K562 (cell line): ENCODE data around the gene ELF3. TPM values are rescaled to one million over a fixed set of nuclear protein-coding genes. Genes with fewer than 3 reads are reported as not detected.

Experiments
- GABPA ChIP-seq: fragments of 200-800 bp; sonication (Bioruptor generic); conservative IDR thresholded peaks from 2 replicates; pipeline ENCODE4 v1.6.1; 2016; ENCODE audit warnings: low read depth, missing genetic modification characterization, missing compliant biosample characterization
- GATAD2A ChIP-seq: fragments of 450-650 bp; IDR thresholded peaks from 2 replicates; pipeline ENCODE4 v1.6.1; 2017
- JUND ChIP-seq, 2 experiments: IDR thresholded peaks; 2 replicates in 1 of 2; 3 replicates in 1 of 2; pipeline ENCODE4 v1.6.1; 2011; ENCODE audit warnings: borderline replicate concordance in 2 of 2, low read depth in 2 of 2, low read length in 2 of 2, improper control_type of control experiment in 1 of 2, missing biosample characterization in 1 of 2, missing genetic modification characterization in 1 of 2, missing genetic modification reagents in 1 of 2
- KDM1A ChIP-seq, 2 experiments: fragments of 450-650 bp; IDR thresholded peaks; 2 replicates each; pipeline ENCODE4 v1.6.1; 2016; ENCODE audit warnings: mild to moderate bottlenecking in 2 of 2
- MAFG ChIP-seq: fragments of 450-650 bp; conservative IDR thresholded peaks from 2 replicates; pipeline ENCODE4 v1.6.1; 2016; ENCODE audit warnings: missing genetic modification characterization, missing compliant biosample characterization
- PHF21A ChIP-seq: fragments of 450-650 bp; IDR thresholded peaks from 2 replicates; pipeline ENCODE4 v1.6.1; 2017; ENCODE audit warnings: low read depth, borderline replicate concordance
- POLR3G ChIP-seq: IDR thresholded peaks from 2 replicates; pipeline ENCODE4 v1.6.1; 2011; ENCODE audit not compliant: insufficient read length, insufficient replicate concordance; ENCODE audit errors: extremely low read depth
- RAD21 ChIP-seq, 2 experiments: fragments of 250-450 bp in 1 of 2; fragments of 450-650 bp in 1 of 2; sonication (Bioruptor Pico) in 1 of 2; formaldehyde crosslinking in 1 of 2; IDR thresholded peaks in 1 of 2; conservative IDR thresholded peaks in 1 of 2; 2 replicates each; pipeline versions ENCODE4 v1.4.0 to v1.8.0; 2020 to 2022; ENCODE audit warnings: mild to moderate bottlenecking in 2 of 2, moderate library complexity in 1 of 2
- RBM34 ChIP-seq: fragments of 200-400 bp; formaldehyde crosslinking; IDR thresholded peaks from 2 replicates; pipeline ENCODE4 v1.6.1; 2018; ENCODE audit warnings: low read length, borderline replicate concordance; ENCODE audit not compliant: insufficient read depth
- SRF ChIP-seq, 2 experiments: fragments of 250-450, 450-650 bp in 1 of 2; sonication (Bioruptor Pico) in 1 of 2; sonication (generic) in 1 of 2; formaldehyde crosslinking; IDR thresholded peaks; 2 replicates each; pipeline versions ENCODE4 v1.5.0 to v1.5.1; 2020 to 2022; ENCODE audit warnings: mild to moderate bottlenecking in 1 of 2, missing genetic modification reagents in 1 of 2
- polyA plus RNA-seq, 8 experiments: library from polyadenylated mRNA; depleted of rRNA in 4 of 8; stranded (reverse) in 5 of 8; unstranded in 3 of 8; fragments of >200 nt; fragmentation: Nextera tagmentation in 2 of 8; fragmentation: Illumina TruSeq in 1 of 8; extraction: Ambion mirVana in 2 of 8; extraction: Trizol in 1 of 8; gene quantifications; 2 replicates each; pipeline versions ENCODE4 v1.2.1 to v1.2.3, GENCODE V29; 2011 to 2014; ENCODE audit warnings: inconsistent platforms in 1 of 8, missing spikeins in 1 of 8
- total RNA-seq, 7 experiments: library from RNA; depleted of rRNA in 6 of 7; stranded (reverse); fragments of >200 nt in 6 of 7; fragmentation: Illumina TruSeq in 2 of 7; extraction: Trizol in 2 of 7; gene quantifications; 2 replicates each; pipeline versions ENCODE4 v1.2.1 to v1.2.3, GENCODE V29; 2011 to 2021; ENCODE audit warnings: low replicate concordance in 1 of 7
- TF ChIP-seq, protein P1 (sequence below), 2 experiments: fragments of 450-650 bp; IDR thresholded peaks; 2 replicates each; pipeline ENCODE4 v1.6.1; 2018; ENCODE audit warnings: mild to moderate bottlenecking in 2 of 2, low read depth in 1 of 2; ENCODE audit not compliant: partially characterized antibody in 2 of 2
- TF ChIP-seq, protein P2 (sequence below): fragments of 450-650 bp; formaldehyde crosslinking; IDR thresholded peaks from 2 replicates; pipeline ENCODE4 v1.4.0; 2020; ENCODE audit warnings: mild to moderate bottlenecking, moderate library complexity
- TF ChIP-seq, protein P3 (sequence below): sonication (generic); formaldehyde crosslinking; IDR thresholded peaks from 2 replicates; pipeline ENCODE4 v1.8.0; 2022; ENCODE audit warnings: mild to moderate bottlenecking, low read depth, missing genetic modification reagents

ELF3 gene
- total and polyA plus RNA-seq, 9 of the 15 experiments (the other 6 are each of a cell fraction or from before 2014, with no cell fraction given): 0.03 to 1.2 (median 0.07) TPM; not detected in 4

DNA sequence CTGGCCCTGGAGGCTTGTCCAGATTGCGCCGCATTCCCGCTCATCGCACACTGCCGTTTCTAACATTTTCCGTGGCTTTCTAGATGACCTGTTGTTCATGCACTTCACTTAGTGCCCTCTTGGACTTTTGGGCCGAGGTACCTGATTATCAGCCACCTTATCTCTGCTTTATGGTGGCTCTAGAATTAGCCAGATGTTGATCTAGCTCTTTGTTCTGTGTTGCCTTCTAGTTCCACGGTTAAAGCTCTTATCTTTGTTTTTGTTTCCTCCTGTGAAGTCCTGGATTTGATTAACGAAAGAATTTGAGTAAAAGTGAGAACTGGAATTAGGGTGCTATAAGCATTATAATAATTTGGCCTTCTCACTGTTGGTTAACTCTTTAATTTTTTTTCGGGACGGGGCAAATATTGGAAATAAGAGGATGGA, 27.0 kb upstream of the ELF3 start (continued):
- TF ChIP-seq, protein P1, sequence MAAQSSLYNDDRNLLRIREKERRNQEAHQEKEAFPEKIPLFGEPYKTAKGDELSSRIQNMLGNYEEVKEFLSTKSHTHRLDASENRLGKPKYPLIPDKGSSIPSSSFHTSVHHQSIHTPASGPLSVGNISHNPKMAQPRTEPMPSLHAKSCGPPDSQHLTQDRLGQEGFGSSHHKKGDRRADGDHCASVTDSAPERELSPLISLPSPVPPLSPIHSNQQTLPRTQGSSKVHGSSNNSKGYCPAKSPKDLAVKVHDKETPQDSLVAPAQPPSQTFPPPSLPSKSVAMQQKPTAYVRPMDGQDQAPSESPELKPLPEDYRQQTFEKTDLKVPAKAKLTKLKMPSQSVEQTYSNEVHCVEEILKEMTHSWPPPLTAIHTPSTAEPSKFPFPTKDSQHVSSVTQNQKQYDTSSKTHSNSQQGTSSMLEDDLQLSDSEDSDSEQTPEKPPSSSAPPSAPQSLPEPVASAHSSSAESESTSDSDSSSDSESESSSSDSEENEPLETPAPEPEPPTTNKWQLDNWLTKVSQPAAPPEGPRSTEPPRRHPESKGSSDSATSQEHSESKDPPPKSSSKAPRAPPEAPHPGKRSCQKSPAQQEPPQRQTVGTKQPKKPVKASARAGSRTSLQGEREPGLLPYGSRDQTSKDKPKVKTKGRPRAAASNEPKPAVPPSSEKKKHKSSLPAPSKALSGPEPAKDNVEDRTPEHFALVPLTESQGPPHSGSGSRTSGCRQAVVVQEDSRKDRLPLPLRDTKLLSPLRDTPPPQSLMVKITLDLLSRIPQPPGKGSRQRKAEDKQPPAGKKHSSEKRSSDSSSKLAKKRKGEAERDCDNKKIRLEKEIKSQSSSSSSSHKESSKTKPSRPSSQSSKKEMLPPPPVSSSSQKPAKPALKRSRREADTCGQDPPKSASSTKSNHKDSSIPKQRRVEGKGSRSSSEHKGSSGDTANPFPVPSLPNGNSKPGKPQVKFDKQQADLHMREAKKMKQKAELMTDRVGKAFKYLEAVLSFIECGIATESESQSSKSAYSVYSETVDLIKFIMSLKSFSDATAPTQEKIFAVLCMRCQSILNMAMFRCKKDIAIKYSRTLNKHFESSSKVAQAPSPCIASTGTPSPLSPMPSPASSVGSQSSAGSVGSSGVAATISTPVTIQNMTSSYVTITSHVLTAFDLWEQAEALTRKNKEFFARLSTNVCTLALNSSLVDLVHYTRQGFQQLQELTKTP (IDR thresholded peaks at IDR 0.05; ENCODE audit: low read depth in 1 of 2, partially characterized antibody in 2 of 2): peak in 1 of 2 experiments; percentile 71
- TF ChIP-seq RAD21 (CRISPR knock-in tag; conservative IDR thresholded peaks at IDR 0.05 in 1 of 2, IDR thresholded peaks at IDR 0.05 in 1 of 2): 0 out of 4 replicates have a peak, but pooled peaks of 1 of the 2 experiments have one; percentile 5
- peak; percentile 72; the same call in 1 of the 2 replicates for TF ChIP-seq GABPA (tag)
- TF ChIP-seq POLR3G: no peak
- no peak for TF ChIP-seq MAFG (tag)
- TF ChIP-seq, protein P2, sequence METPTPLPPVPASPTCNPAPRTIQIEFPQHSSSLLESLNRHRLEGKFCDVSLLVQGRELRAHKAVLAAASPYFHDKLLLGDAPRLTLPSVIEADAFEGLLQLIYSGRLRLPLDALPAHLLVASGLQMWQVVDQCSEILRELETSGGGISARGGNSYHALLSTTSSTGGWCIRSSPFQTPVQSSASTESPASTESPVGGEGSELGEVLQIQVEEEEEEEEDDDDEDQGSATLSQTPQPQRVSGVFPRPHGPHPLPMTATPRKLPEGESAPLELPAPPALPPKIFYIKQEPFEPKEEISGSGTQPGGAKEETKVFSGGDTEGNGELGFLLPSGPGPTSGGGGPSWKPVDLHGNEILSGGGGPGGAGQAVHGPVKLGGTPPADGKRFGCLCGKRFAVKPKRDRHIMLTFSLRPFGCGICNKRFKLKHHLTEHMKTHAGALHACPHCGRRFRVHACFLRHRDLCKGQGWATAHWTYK (CRISPR knock-in tag): 0 out of 2 replicates have a peak, but pooled peaks have one; percentile 0
- peak; percentile 91 to 95 for TF ChIP-seq KDM1A (IDR thresholded peaks at IDR 0.05)
- 0 out of 2 replicates have a peak, but pooled peaks have one; percentile 6 for TF ChIP-seq GATAD2A
- TF ChIP-seq RBM34: no peak
- peak; percentile 99; the same call in 1 of the 2 replicates for TF ChIP-seq PHF21A
- TF ChIP-seq SRF (CRISPR knock-in tag; IDR thresholded peaks at IDR 0.05): peak in 1 of 2 experiments; percentile 88; a peak in 1 of 4 replicates
- TF ChIP-seq, protein P3, sequence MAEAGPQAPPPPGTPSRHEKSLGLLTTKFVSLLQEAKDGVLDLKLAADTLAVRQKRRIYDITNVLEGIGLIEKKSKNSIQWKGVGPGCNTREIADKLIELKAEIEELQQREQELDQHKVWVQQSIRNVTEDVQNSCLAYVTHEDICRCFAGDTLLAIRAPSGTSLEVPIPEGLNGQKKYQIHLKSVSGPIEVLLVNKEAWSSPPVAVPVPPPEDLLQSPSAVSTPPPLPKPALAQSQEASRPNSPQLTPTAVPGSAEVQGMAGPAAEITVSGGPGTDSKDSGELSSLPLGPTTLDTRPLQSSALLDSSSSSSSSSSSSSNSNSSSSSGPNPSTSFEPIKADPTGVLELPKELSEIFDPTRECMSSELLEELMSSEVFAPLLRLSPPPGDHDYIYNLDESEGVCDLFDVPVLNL: no peak
- TF ChIP-seq JUND (IDR thresholded peaks at IDR 0.05; ENCODE audit: borderline replicate concordance, low read depth, low read length): no peak
- no peak; the same call in 2 of the 3 replicates for TF ChIP-seq JUND (tag; IDR thresholded peaks at IDR 0.05; ENCODE audit: borderline replicate concordance, low read depth, low read length)
